GM12873 (cell line): ENCODE measurements around the gene SLU7.

Experiments used
- CTCF ChIP-seq: IDR thresholded peaks from 2 replicates; pipeline ENCODE4 v1.5.1; 2012; ENCODE audit warnings: low read depth, mild to moderate bottlenecking, moderate library complexity, low read length, control low read depth; ENCODE audit not compliant: insufficient read depth; ENCODE audit errors: missing control alignments

Gene SLU7

GRCh38 chr5:160418561-160419457 lies at the start of gene SLU7:
Gene SLU7 (minus strand): TSS chr5:160419081. CDS start chr5:160415294, 3,787 bp downstream.
- TF ChIP-seq CTCF = no peak

GRCh38 chr5:160468363-160468975 lies 49.6 kb upstream of the SLU7 start:
- no peak for TF ChIP-seq CTCF

GRCh38 chr5:160467555-160468362 lies 48.9 kb upstream of the SLU7 start:
- TF ChIP-seq CTCF = no peak

- TF ChIP-seq CTCF = no peak
Measured at GRCh38 chr5:160466889-160467554, 48.1 kb upstream of the SLU7 start.

GRCh38 chr5:160466116-160466515 lies 47.2 kb upstream of the SLU7 start:
- TF ChIP-seq CTCF = no peak

- no peak for TF ChIP-seq CTCF
Measured at GRCh38 chr5:160464466-160464797, 45.6 kb upstream of the SLU7 start.
